Pancreas (tissue), 10 donors: ENCODE measurements around the gene EFNB2. TPM values are rescaled to one million over a fixed set of nuclear protein-coding genes. Genes with fewer than 3 reads are reported as not detected.
A peak's percentile ranks its signal among the peaks of the same experiment; 100 is the strongest.

Source experiments
- ATAC-seq, 4 donors: fragments of 200-7000 bp; cut with Tn5 transposase; one replicate each; pipeline versions ENCODE4 v1.8.0 to v1.9.1; 2020; ENCODE audit warnings: mild to moderate bottlenecking in 4 of 4, moderate library complexity in 4 of 4
- DNase-seq, 6 donors: peaks; one replicate each; pipeline ENCODE4 v3.0.0-alpha.2; 2020
- FAIRE-seq: peaks from 2 replicates; lab custom pipeline; 2012; peaks lifted over from hg19 to GRCh38; lab: Jason Lieb, UNC
- H3K27ac ChIP-seq, 4 donors: fragments of 200-600 bp; sonication (generic); 1 replicate in 3 of 4; 2 replicates in 1 of 4; pipeline versions ENCODE4 v1.5.0 to v1.8.0; 2020
- H3K27me3 ChIP-seq, 4 donors: fragments of 200-600 bp; one replicate each; pipeline ENCODE4 v1.8.0; 2021
- H3K36me3 ChIP-seq, 3 donors: fragments of 200-600 bp; sonication (generic) in 1 of 3; one replicate each; pipeline versions ENCODE4 v1.5.0 to v1.8.0; 2020 to 2021
- H3K4me1 ChIP-seq, 3 donors: fragments of 200-600 bp; one replicate each; pipeline ENCODE4 v1.8.0; 2021
- H3K4me3 ChIP-seq, 4 donors: fragments of 200-600 bp; sonication (generic) in 2 of 4; one replicate each; pipeline versions ENCODE4 v1.5.0 to v1.8.0; 2020 to 2021
- H3K9me3 ChIP-seq, 4 donors: fragments of 200-600 bp; one replicate each; pipeline ENCODE4 v1.8.0; 2021
- CTCF ChIP-seq, 4 donors: fragments of 200-600 bp; sonication (generic) in 3 of 4; IDR thresholded peaks; one replicate each; pipeline versions ENCODE4 v1.5.0 to v1.8.0; 2021; ENCODE audit warnings: antibody characterized with exemption in 4 of 4
- WGBS, 2 donors: extraction: QIAGEN DNeasy Blood & Tissue Kit; methylation state at CpG; one replicate each; pipeline ENCODE4 v1.1.7; 2013; 5-methylcytosine and 5-hydroxymethylcytosine counted together
- intact Hi-C, 3 donors: fragments of 100-400 bp; cut with DNase I; formaldehyde crosslinking; loops; one replicate each; pipeline versions ENCODE4 v1.11.1 to v1.14.2; 2022
- polyA plus RNA-seq, 2 donors: library from polyadenylated mRNA; stranded (reverse); fragments of 200-250 nt; gene quantifications; one replicate each; pipeline ENCODE4 v1.2.3, GENCODE V29; 2013
- total RNA-seq, 6 donors: library from RNA; stranded (reverse); fragmentation: NEBNext Ultra II Directional in 4 of 6; extraction: Animal tissue kit (Norgen Biotek cat#: 25700) in 4 of 6; gene quantifications; one replicate each; pipeline versions ENCODE4 v1.2.1 to v1.2.4, GENCODE V29; 2021 to 2023
- donor health status: healthy with polysubstance abuse.
- donor health status: DM: no; HTN: no; CAD: no; lungs with moderate emphysema.
- donor health status: DM: no; HTN: no; CAD: no.
- donor health status: control.
- donor health status: control.
- donor health status: Bipolar disorder and iron deficiency.
- donor health status: DM: yes; HTN: yes; CAD: no.
- donor health status: DM: no; HTN: no; CAD: no.
- donor health status: DM: no; HTN: no; CAD: no.
- donor health status: DM: yes; HTN: yes; CAD: no.

EFNB2 gene
- total and polyA plus RNA-seq, 8 donors, result 2.4 to 8.0 (median 3.0) TPM

DNA sequence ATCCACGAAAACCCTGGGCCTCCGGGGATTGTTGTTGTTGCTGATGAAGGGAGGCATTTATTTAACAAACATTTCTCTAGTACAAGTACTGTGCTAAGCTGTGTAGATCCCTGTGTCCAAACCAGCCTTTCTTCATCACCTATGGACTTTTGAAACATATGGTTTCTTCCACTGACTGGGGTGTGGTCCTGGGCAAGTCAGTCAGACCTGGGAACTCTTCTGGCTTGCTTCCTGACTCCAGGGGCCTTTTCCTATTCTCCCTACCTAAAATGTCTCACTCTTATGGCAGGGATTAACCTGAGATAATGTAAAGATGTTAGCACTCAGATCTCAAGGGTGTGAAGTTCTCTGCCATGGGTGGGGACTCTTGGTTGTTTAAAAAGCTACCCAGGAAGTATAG, 46.8 kb downstream of the EFNB2 start:
- WGBS, 2 donors, result 87 to 100% methylated on average over 2 of the region's 2 CpGs
- Histone ChIP-seq H3K36me3 (no peaks in the 10 kb centered on the region), H3K4me3 (no peak overlapping the region), H3K27me3 (no peaks in the 10 kb centered on the region), H3K9me3 (no peaks in the 10 kb centered on the region), H3K27ac (no peak overlapping the region), H3K4me1 (no peaks in the 10 kb centered on the region)
- ATAC-seq (no peak), DNase-seq (no peak), FAIRE-seq (no peak)
- TF ChIP-seq CTCF (IDR thresholded peaks at IDR 0.05), result no peak
- intact Hi-C loops, result no loop called here

- FAIRE-seq (no peak), ATAC-seq (no peak), DNase-seq (no peak)
- H3K9me3 ChIP-seq, result no peaks in the 10 kb centered on the region
- H3K27ac ChIP-seq, result no peak overlapping the region
- no peak for TF ChIP-seq CTCF (IDR thresholded peaks at IDR 0.05)
- 67 to 76% methylated on average over 8 of the region's 8 CpGs for WGBS, 2 donors
- H3K36me3 ChIP-seq, result no peaks in the 10 kb centered on the region
- H3K4me1 ChIP-seq, result no peaks in the 10 kb centered on the region
- no peak overlapping the region for H3K4me3 ChIP-seq
- intact Hi-C loops, result no loop called here
- H3K27me3 ChIP-seq, result no peaks in the 10 kb centered on the region
Observed at GRCh38 chr13:106488076-106488475, 47.4 kb downstream of the EFNB2 start.

DNA sequence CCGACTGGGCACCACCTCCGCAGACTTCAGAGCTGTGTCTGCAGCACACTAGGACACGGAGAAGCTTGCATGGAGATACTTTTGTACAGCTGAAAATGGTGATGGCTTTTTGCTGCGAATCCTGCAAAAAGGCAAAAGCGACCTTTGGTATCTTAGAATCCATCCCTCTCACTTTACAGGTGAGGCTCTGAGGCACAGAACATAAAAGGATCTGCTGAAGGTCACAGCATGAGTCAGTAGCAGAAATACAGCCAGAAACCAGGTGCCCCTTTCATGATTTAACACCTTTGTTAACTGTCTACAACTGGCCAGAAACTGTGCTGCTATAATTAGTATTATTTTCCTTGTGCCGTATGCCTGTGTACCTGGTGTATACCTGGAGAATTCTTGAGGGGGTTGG, 48.3 kb downstream of the EFNB2 start:
- Histone ChIP-seq H3K9me3 (no peaks in the 10 kb centered on the region), H3K27ac (no peak overlapping the region), H3K27me3 (no peaks in the 10 kb centered on the region), H3K4me3 (no peak overlapping the region), H3K4me1 (no peaks in the 10 kb centered on the region), H3K36me3 (no peaks in the 10 kb centered on the region)
- intact Hi-C loops, result no loop called here
- ATAC-seq (peak in 1 of 4 donors; percentile 21), FAIRE-seq (no peak), DNase-seq (no peak)
- WGBS, 2 donors, result 55 to 70% methylated on average over 6 of the region's 6 CpGs
- no peak for TF ChIP-seq CTCF (IDR thresholded peaks at IDR 0.05)

GRCh38 chr13:106486287-106486686, 49.2 kb downstream of the EFNB2 start:
- Histone ChIP-seq H3K27ac (no peak overlapping the region), H3K4me3 (no peak overlapping the region), H3K9me3 (no peaks in the 10 kb centered on the region), H3K36me3 (no peaks in the 10 kb centered on the region), H3K27me3 (no peaks in the 10 kb centered on the region), H3K4me1 (no peaks in the 10 kb centered on the region)
- no peak for FAIRE-seq
- intact Hi-C loops, result no loop called here
- ATAC-seq, result no peak
- no peak for TF ChIP-seq CTCF (IDR thresholded peaks at IDR 0.05)
- no peak for DNase-seq
- 42 to 52% methylated on average over 2 of the region's 2 CpGs for WGBS, 2 donors

- 38 to 43% methylated on average over 12 of the region's 12 CpGs for WGBS, 2 donors
- ATAC-seq, result peak in 3 of 4 donors; percentile 25 to 54 (median 39)
- Histone ChIP-seq H3K4me3 (no peak overlapping the region), H3K27me3 (no peaks in the 10 kb centered on the region), H3K4me1 (no peaks in the 10 kb centered on the region), H3K36me3 (no peaks in the 10 kb centered on the region), H3K9me3 (no peaks in the 10 kb centered on the region), H3K27ac (no peak overlapping the region)
- TF ChIP-seq CTCF (IDR thresholded peaks at IDR 0.05), result no peak
- intact Hi-C loops, result no loop called here
- FAIRE-seq, result no peak
- DNase-seq, result no peak
Observed at GRCh38 chr13:106484537-106485193, 50.8 kb downstream of the EFNB2 start.
